NCI-H187 treated with DMSO at 0.1 percent for 48 hours (cell line): ENCODE results near the gene VWC2.

ENCODE experiments used
- DNase-seq: peaks from one replicate; lab custom pipeline; 2025; lab: John Stamatoyannopoulos, UW

Gene VWC2

GRCh38 chr7:49773218-49773935 is at the start of gene VWC2:
Gene VWC2, plus strand, starts transcription at chr7:49773638. Its CDS starts 1,798 bp downstream, at chr7:49775436.
- DNase-seq = no peak

GRCh38 chr7:49724071-49724470 is 49.4 kb upstream of the VWC2 start:
- DNase-seq = no peak

- DNase-seq = no peak
Measured at GRCh38 chr7:49731836-49732235, 41.6 kb upstream of the VWC2 start.

GRCh38 chr7:49762666-49763065 is 10.8 kb upstream of the VWC2 start:
- DNase-seq = no peak

GRCh38 chr7:49763791-49764190 is 9.6 kb upstream of the VWC2 start:
- no peak for DNase-seq

- DNase-seq = no peak
Measured at GRCh38 chr7:49766966-49767365, 6.5 kb upstream of the VWC2 start.

GRCh38 chr7:49767719-49768118 is 5.7 kb upstream of the VWC2 start:
- no peak for DNase-seq

- DNase-seq = no peak
Measured at GRCh38 chr7:49768254-49768653, 5.2 kb upstream of the VWC2 start.

- DNase-seq = no peak
Measured at GRCh38 chr7:49768835-49769234, 4.6 kb upstream of the VWC2 start.

- no peak for DNase-seq
Measured at GRCh38 chr7:49769285-49769857, 4.1 kb upstream of the VWC2 start.

GRCh38 chr7:49770838-49771237 is 2.6 kb upstream of the VWC2 start:
- no peak for DNase-seq

GRCh38 chr7:49771427-49772176 is 1.8 kb upstream of the VWC2 start:
- no peak for DNase-seq

- no peak for DNase-seq
Measured at GRCh38 chr7:49772916-49773217, 571 bp upstream of the VWC2 start.

GRCh38 chr7:49773936-49774458 is 559 bp downstream of the VWC2 start:
- no peak for DNase-seq

GRCh38 chr7:49774459-49775064 is 1.1 kb downstream of the VWC2 start:
- no peak for DNase-seq

GRCh38 chr7:49775065-49775948 is 1.9 kb downstream of the VWC2 start:
- DNase-seq = no peak

GRCh38 chr7:49775949-49776443 is 2.6 kb downstream of the VWC2 start:
- no peak for DNase-seq

- DNase-seq = no peak
Measured at GRCh38 chr7:49776994-49777393, 3.6 kb downstream of the VWC2 start.

GRCh38 chr7:49778731-49779270 is 5.4 kb downstream of the VWC2 start:
- no peak for DNase-seq

- no peak for DNase-seq
Measured at GRCh38 chr7:49780953-49781352, 7.5 kb downstream of the VWC2 start.

- no peak for DNase-seq
Measured at GRCh38 chr7:49781996-49782395, 8.6 kb downstream of the VWC2 start.
